Activated CD8-positive, alpha-beta memory T cell treated with anti-CD3 and anti-CD28 coated beads, Interleukin-2, amount 10 ng/mL, durations not matched to agents 7 days and 5 days (primary cell): ENCODE results near the gene DNASE1. TPM values are rescaled to one million over a fixed set of nuclear protein-coding genes. Genes with fewer than 3 reads are reported as not detected.

Source experiments
- ATAC-seq: fragments of 150-1000 bp; cut with Tn5 transposase; one replicate; pipeline ENCODE4 v1.10.0; 2021; ENCODE audit warnings: moderate library complexity
- CTCF ChIA-PET: fragments of 350-600 bp; sonication (Branson Sonifier 250); formaldehyde crosslinking; loops from one replicate; lab custom pipeline; 2021; ENCODE audit warnings: antibody characterized with exemption; lab: Charles Lee
- DNase-seq: peaks from one replicate; pipeline ENCODE4 v3.0.0-alpha.2; 2020
- H3K27ac Mint-ChIP-seq: one replicate; pipeline ENCODE4 v1.8.0; 2021; ENCODE audit warnings: mild to moderate bottlenecking, mixed read lengths
- H3K27me3 Mint-ChIP-seq: one replicate; pipeline ENCODE4 v1.8.0; 2021; ENCODE audit warnings: mixed read lengths
- H3K36me3 Mint-ChIP-seq: one replicate; pipeline ENCODE4 v1.8.0; 2021; ENCODE audit warnings: mild to moderate bottlenecking, mixed read lengths
- H3K4me1 Mint-ChIP-seq: one replicate; pipeline ENCODE4 v1.8.0; 2021; ENCODE audit warnings: mixed read lengths
- H3K4me3 Mint-ChIP-seq: one replicate; pipeline ENCODE4 v1.8.0; 2021; ENCODE audit warnings: mild to moderate bottlenecking, moderate library complexity, mixed read lengths
- H3K9me3 Mint-ChIP-seq: one replicate; pipeline ENCODE4 v1.8.0; 2022; ENCODE audit warnings: low read depth, mixed read lengths
- total RNA-seq, 2 experiments: library from RNA; stranded (reverse); gene quantifications; one replicate each; pipeline ENCODE4 v1.2.3, GENCODE V29; 2021

Gene DNASE1
- total RNA-seq, 2 experiments from 2014 or later: 33.8 to 53.4 TPM

DNA sequence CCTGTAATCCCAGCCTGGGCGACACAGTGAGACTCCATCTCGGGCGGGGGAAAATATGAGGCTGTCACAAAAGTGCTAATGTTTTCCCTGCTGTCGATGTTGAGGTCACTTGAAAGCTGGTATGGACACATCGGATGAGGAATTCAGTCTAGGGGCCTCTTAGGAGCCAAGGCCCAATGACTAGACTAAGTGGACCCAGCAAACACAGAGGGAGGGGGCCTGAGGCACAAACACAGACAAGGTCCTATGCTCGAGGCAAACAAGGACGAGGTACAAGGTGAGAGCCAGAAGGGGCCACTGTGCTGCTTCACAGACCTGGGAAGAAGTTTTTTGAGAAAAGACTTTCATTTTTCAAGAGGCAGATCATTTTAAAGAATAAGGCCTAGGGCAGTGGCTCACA is 47.6 kb downstream of the DNASE1 start:
- no peaks in the 10 kb centered on the region for H3K27me3 Mint-ChIP-seq
- H3K9me3 Mint-ChIP-seq: no peaks in the 10 kb centered on the region

DNA sequence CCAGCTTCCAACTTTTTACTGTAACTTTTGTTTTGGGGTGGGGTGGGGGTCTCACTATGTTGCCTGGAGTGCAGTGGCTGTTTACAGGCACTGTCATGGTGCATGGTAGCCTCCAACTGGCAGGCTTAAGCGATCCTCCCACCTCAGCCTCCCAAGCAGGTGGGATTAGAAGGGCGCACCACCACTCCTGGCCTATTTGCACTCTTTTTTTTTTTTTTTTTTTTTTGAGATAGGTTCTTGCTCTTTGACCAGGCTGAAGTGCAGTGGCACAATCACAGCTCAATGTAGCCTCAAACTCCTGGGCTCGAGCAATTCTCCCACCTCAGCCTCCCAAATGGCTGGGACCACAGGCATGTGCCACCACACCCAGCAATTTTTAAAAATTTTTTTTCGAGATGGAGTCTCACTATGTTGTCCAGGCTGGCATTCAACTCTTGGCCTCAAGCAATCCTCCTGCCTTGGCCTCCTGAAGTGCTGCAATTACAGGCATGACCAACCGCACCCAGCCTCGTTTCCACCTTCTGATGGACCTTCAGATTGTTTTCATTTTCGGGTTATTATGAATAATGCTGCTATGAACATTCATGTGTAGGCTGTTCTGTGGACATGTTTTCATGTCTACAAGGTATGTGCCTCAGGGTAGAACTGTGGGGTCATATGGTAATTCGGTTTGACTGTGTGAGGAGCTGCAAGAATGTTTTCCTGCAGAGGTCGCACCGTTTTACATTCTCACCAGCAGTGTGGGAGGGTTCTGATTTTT is 51.9 kb downstream of the DNASE1 start:
- ATAC-seq: no peak
- Mint-ChIP-seq H3K27ac (no peak overlapping the region), H3K36me3 (peaks cover 7% of the 10 kb centered on the region), H3K4me3 (no peak overlapping the region), H3K27me3 (no peaks in the 10 kb centered on the region), H3K4me1 (peaks cover 8% of the 10 kb centered on the region), H3K9me3 (no peaks in the 10 kb centered on the region)
- DNase-seq: no peak
- CTCF ChIA-PET: interaction anchor here (0.7 kb wide), 1 partner anchor 73 kb away, joined by 3 read pairs; no protein-coding TSS in a partner anchor

More for the DNA sequence above, 47.6 kb downstream of the DNASE1 start:
- CTCF ChIA-PET: interaction anchor here (1.1 to 1.4 kb wide), 4 partner anchors 9 to 237 kb away, joined by 4 to 6 read pairs (median 5); no protein-coding TSS in a partner anchor
- H3K4me3 Mint-ChIP-seq: no peak overlapping the region
- peaks cover 17% of the 10 kb centered on the region for H3K4me1 Mint-ChIP-seq
- peaks cover 4% of the 10 kb centered on the region for H3K36me3 Mint-ChIP-seq
- DNase-seq: no peak
- peak overlapping the region; percentile 43 for H3K27ac Mint-ChIP-seq
- no peak for ATAC-seq

Other genes with a start within 250 kb of the DNASE1 start
- gene ZNF597, start 211.2 kb upstream of the DNASE1 start, total RNA-seq: 1 to 10 TPM; 2.4 to 2.6 TPM
- gene NAA60, start 211.0 kb upstream of the DNASE1 start, total RNA-seq: 10 to 100 TPM; 50.2 to 50.6 TPM
- gene C16orf90, start 159.2 kb upstream of the DNASE1 start, total RNA-seq: not detected
- 10 to 100 TPM; 11.4 to 18.0 TPM for gene CLUAP1, start 153.7 kb upstream of the DNASE1 start, total RNA-seq
- 100 to 1,000 TPM in 1 of 2 experiments, 10 to 100 TPM in 1; 77.2 to 116 TPM for gene NLRC3, start 77.3 kb upstream of the DNASE1 start, total RNA-seq
- 10 to 100 TPM; 19.0 to 24.6 TPM for gene SLX4, start 43.1 kb upstream of the DNASE1 start, total RNA-seq
- 100 to 1,000 TPM; 147 to 193 TPM for gene TRAP1, start 62.8 kb downstream of the DNASE1 start, total RNA-seq
- 10 to 100 TPM; 49.2 to 53.2 TPM for gene CREBBP, start 226.0 kb downstream of the DNASE1 start, total RNA-seq